GM19240 (cell line): ENCODE measurements around the gene TTLL1.

ENCODE experiments used
- DNase-seq: peaks from one replicate; pipeline ENCODE4 v3.0.0; 2011; ENCODE audit warnings: low spot score; ENCODE audit not compliant: insufficient read length

Gene TTLL1

GRCh38 chr22:42994917-42995562 lies 94.2 kb downstream of the TTLL1 start:
- no peak for DNase-seq

GRCh38 chr22:42994276-42994916 lies 94.8 kb downstream of the TTLL1 start:
- no peak for DNase-seq

DNA sequence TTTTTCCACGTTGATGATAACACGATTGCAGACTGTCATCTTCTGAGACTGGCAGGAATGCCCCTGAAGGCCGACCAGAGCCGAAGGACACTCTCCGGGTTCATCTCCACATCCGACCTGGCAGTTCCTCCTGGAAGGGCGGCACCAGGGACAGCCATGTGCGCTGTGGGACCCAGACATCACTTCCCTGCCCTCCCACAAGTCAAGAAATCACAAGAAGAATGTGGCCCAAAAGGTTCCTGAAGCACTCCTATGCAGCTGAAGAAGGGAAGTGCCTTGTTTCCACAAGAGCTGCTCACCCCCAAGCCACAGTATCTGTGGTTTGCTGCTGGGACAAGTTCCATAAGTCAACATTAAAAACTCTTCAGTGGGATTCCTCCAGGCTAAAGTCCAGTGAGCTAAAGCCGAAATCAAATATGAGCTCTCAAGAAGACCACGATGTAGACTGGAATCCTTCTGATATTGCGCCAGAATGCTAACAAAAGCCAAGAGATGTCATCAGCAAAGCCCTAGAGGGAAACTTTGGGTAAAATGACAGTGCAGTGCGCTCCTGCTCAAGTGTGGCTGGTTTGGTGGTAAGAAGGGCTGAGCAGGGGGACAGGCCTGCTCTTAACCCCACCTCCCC lies 95.4 kb downstream of the TTLL1 start:
- DNase-seq: no peak

DNA sequence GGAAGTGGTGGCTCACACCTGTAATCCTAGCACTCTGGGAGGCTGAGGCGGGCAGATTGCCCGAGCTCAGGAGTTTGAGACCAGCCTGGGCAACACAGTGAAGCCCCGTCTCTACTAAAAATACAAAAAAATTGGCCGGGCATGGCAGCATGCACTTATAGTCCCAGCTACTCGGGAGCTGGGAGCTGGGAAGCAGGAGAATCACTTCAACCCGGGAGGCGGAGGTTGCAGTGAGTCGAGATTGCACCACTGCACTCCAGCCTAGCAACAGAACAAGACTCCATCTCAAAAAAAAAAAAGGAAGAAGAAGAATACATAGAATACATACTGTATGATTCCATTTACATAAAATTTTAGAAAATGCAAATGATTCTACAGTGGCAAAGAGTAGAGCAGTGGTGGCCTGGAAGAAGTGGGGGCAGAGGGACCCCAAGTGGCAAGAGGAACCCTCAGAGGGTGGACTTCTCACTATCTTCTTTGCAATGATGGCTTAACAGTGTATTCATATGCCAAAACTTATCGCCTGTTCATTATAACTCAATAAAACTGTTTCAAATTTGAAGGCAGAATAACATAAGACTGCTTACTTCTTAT lies 96.2 kb downstream of the TTLL1 start:
- no peak for DNase-seq

GRCh38 chr22:42992092-42992491 lies 97.1 kb downstream of the TTLL1 start:
- DNase-seq: no peak

DNA sequence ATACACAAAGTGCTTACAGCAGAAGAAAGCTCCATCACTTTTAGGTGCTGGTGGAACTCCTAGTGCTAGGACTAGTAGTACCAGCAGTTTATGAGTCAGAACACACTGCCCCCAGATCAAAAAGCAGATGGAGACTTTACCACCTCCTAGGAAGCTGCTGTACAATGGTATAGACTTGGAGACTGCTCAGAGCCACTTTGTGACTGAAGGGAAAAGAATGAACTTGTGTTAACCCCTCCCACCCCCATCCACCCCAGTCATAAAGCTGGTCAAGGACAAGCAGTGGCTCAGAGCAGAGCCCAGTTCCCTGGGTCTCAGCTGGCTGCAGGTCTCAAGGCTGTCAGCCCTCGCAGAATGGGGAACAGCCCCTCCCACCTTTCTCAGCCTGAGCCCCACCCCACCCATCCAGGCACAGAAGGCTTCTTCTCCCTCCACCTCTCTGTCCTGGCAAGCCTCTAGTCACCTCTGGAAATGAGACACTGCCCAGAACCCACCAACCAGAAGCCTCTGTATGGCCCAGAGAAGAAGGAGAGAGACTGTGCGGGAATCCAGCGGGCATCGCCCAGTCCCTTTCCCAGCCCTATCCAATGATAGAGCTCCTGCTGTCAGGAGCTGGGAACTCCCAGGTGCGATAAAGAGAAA lies 98.1 kb downstream of the TTLL1 start:
- no peak for DNase-seq

DNA sequence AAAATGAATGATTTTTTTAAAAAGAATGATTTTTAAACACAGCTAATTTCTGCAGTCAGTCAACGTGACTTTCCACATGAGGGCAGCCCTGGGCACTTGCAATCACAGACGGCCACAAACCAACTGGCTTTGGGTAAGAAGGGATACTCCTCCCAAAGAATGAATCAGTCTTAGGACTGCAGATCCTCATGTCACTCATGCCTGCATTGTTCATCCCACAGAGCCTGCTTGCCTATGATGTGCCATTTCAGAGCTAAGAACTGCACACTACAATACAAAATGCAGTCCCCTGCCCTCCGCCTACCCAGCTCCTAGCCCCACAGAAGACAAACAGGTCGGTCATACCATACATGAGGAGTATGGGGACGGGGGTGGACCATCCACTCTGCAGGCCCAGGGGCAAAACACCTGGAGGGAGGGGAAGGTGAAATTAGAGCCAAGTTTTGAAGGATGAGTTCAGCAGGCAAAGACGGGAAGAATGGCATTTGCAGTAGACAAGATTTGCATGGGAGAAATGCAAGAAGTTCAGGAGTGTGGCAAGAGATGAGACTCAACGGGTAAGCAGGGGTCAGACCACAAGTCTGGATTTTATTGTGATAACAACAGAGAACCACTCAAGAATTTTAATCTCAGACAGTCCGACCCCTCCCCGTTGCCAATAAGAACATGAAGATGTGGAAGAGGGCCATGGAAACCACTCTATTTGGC lies 98.9 kb downstream of the TTLL1 start:
- DNase-seq: no peak
